ENCODE results near the gene PDCD6IP. TPM values are rescaled to one million over a fixed set of nuclear protein-coding genes. Genes with fewer than 3 reads are reported as not detected.

Gene PDCD6IP
- total and polyA plus RNA-seq, 7 donors, result 30.6 to 152 (median 116) TPM

- 70 to 74% (median 73%) methylated on average over 5 of the region's 5 CpGs for WGBS, 3 donors
- no peaks in the 10 kb centered on the region for H3K9me3 ChIP-seq
- no peaks in the 10 kb centered on the region for H3K36me3 ChIP-seq (ENCODE audit: insufficient read depth in 1 of 2, low read depth in 1 of 2)
- no peaks in the 10 kb centered on the region for H3K27me3 ChIP-seq (ENCODE audit: insufficient read depth in 3 of 3, low read length in 2 of 3)
- DNase-seq, result no peak
- intact Hi-C loops (cut with DNase I), result loop anchor here (5.0 to 10.0 kb wide), 3 partner anchors 500 to 800 kb away; no protein-coding TSS in a partner anchor
- TF ChIP-seq CTCF (IDR thresholded peaks at IDR 0.05), result no peak
- no peak overlapping the region for H3K4me3 ChIP-seq
- H3K27ac ChIP-seq, result no peak overlapping the region
- H3K4me1 ChIP-seq, result peaks cover 16% of the 10 kb centered on the region
- ATAC-seq, result no peak
Observed at GRCh38 chr3:33884701-33885100, 86.3 kb downstream of the PDCD6IP start.

GRCh38 chr3:33885496-33885895 is 87.1 kb downstream of the PDCD6IP start:
- no peak for ATAC-seq
- H3K27me3 ChIP-seq (ENCODE audit: insufficient read depth in 3 of 3, low read length in 2 of 3), result no peaks in the 10 kb centered on the region
- intact Hi-C loops (cut with DNase I), result loop anchor here (5.0 to 10.0 kb wide), 3 partner anchors 499 to 799 kb away; no protein-coding TSS in a partner anchor

GRCh38 chr3:33886015-33886414 is 87.6 kb downstream of the PDCD6IP start:
- H3K27ac ChIP-seq, result no peak overlapping the region
- no peak for DNase-seq
- H3K27me3 ChIP-seq (ENCODE audit: insufficient read depth in 3 of 3, low read length in 2 of 3), result no peaks in the 10 kb centered on the region
- intact Hi-C loops (cut with DNase I), result loop anchor here (5.0 to 10.0 kb wide), 3 partner anchors 499 to 799 kb away; no protein-coding TSS in a partner anchor
- 96 to 100% (median 96%) methylated on average over 2 of the region's 2 CpGs for WGBS, 3 donors
- H3K4me1 ChIP-seq, result peaks cover 9% of the 10 kb centered on the region
- no peaks in the 10 kb centered on the region for H3K36me3 ChIP-seq (ENCODE audit: insufficient read depth in 1 of 2, low read depth in 1 of 2)
- no peaks in the 10 kb centered on the region for H3K9me3 ChIP-seq
- TF ChIP-seq CTCF (IDR thresholded peaks at IDR 0.05), result no peak
- no peak for ATAC-seq
- H3K4me3 ChIP-seq, result no peak overlapping the region

More at GRCh38 chr3:33885496-33885895, 87.1 kb downstream of the PDCD6IP start:
- no peak overlapping the region for H3K4me3 ChIP-seq
- 84 to 98% (median 94%) methylated on average over 6 of the region's 6 CpGs for WGBS, 3 donors
- DNase-seq, result no peak
- H3K36me3 ChIP-seq (ENCODE audit: insufficient read depth in 1 of 2, low read depth in 1 of 2), result no peaks in the 10 kb centered on the region
- no peak for TF ChIP-seq CTCF (IDR thresholded peaks at IDR 0.05)
- peaks cover 9% of the 10 kb centered on the region for H3K4me1 ChIP-seq
- H3K9me3 ChIP-seq, result no peaks in the 10 kb centered on the region
- no peak overlapping the region for H3K27ac ChIP-seq

- H3K9me3 ChIP-seq, result no peaks in the 10 kb centered on the region
- no peak for DNase-seq
- no peak for ATAC-seq
- no peaks in the 10 kb centered on the region for H3K27me3 ChIP-seq (ENCODE audit: insufficient read depth in 3 of 3, low read length in 2 of 3)
- no peaks in the 10 kb centered on the region for H3K36me3 ChIP-seq (ENCODE audit: insufficient read depth in 1 of 2, low read depth in 1 of 2)
- WGBS, 3 donors, result 86 to 93% (median 86%) methylated on average over 1 of the region's 1 CpG
- no peak overlapping the region for H3K4me3 ChIP-seq
- H3K4me1 ChIP-seq, result peaks cover 9% of the 10 kb centered on the region
- intact Hi-C loops (cut with DNase I), result loop anchor here (5.0 to 10.0 kb wide), 3 partner anchors 497 to 797 kb away; no protein-coding TSS in a partner anchor
- no peak for TF ChIP-seq CTCF (IDR thresholded peaks at IDR 0.05)
- H3K27ac ChIP-seq, result no peak overlapping the region
Observed at GRCh38 chr3:33887478-33887877, 89.0 kb downstream of the PDCD6IP start.

Measured in psoas muscle (tissue), 8 donors.